Stomach smooth muscle (tissue), 2 donors: Measurements from ENCODE around the gene KCNA1.

Source experiments
- H3K27ac ChIP-seq: one replicate; pipeline ENCODE4 v1.7.0; 2013; ENCODE audit warnings: mild to moderate bottlenecking, low read length, inconsistent platforms
- H3K27me3 ChIP-seq, 2 donors: one replicate each; pipeline ENCODE4 v1.7.0; 2013; ENCODE audit warnings: low read length in 2 of 2; ENCODE audit not compliant: insufficient read depth in 2 of 2, control insufficient read depth in 1 of 2
- H3K36me3 ChIP-seq, 2 donors: one replicate each; pipeline ENCODE4 v1.7.0; 2013; ENCODE audit warnings: low read length in 2 of 2; ENCODE audit not compliant: control insufficient read depth in 2 of 2, insufficient read depth in 2 of 2
- H3K4me1 ChIP-seq: one replicate; pipeline ENCODE4 v1.7.0; 2013; ENCODE audit warnings: low read length; ENCODE audit not compliant: control insufficient read depth, insufficient read depth
- H3K4me3 ChIP-seq, 2 donors: one replicate each; pipeline ENCODE4 v1.7.0; 2013; ENCODE audit warnings: low read length in 2 of 2
- H3K9ac ChIP-seq, 2 donors: one replicate each; pipeline ENCODE4 v1.7.0; 2013; ENCODE audit warnings: low read length in 2 of 2, mild to moderate bottlenecking in 1 of 2
- H3K9me3 ChIP-seq, 2 donors: one replicate each; pipeline ENCODE4 v1.7.0; 2013; ENCODE audit warnings: low read length in 2 of 2; ENCODE audit not compliant: control insufficient read depth in 2 of 2
- donor health status: healthy.
- donor health status: Pancreatic carcinoma.

Gene KCNA1

DNA sequence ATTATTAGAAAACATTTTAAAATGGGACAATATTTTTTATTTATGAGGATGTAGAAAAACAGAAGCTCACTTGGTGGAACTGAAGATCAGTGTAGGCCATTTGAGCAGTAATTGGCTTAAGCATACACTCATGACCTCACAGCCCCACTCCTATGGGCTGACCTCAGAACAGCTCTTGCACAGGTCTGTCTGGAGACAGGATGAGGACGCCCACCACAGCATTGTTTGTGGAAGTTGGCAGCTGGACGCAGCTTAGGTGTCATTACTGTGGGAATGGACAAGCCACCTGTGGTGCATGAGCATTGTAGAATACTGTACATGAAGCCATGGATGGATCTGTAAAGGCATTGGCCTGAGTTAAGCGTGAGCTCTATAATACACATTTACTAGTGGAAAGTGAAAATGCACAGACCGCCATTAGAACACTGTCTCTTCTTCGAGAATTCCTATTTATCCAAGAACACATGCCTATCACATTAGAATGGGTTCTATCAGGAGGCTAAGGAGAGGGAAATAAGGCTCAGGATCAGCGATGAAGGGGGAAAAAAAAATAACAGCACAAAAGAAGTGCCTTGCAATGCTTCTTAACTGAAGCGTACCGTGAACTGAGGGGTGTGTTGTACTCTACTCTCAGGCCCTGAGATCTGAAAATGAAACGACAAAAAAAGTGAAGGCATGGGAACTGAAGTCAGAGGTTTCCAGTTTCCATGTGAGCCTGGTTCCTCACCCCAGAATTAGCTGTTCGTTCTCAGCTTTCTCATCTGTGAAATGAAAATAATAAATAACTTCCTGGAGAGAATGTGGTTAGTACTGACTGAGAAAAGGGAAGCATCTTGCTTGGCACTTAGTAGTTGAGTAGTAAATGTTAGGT is 33.6 kb downstream of the KCNA1 start:
- Histone ChIP-seq H3K27ac (no peak overlapping the region), H3K36me3 (no peaks in the 10 kb centered on the region), H3K4me3 (no peak overlapping the region), H3K9me3 (no peaks in the 10 kb centered on the region), H3K9ac (no peak overlapping the region), H3K4me1 (no peaks in the 10 kb centered on the region), H3K27me3 (no peaks in the 10 kb centered on the region)

DNA sequence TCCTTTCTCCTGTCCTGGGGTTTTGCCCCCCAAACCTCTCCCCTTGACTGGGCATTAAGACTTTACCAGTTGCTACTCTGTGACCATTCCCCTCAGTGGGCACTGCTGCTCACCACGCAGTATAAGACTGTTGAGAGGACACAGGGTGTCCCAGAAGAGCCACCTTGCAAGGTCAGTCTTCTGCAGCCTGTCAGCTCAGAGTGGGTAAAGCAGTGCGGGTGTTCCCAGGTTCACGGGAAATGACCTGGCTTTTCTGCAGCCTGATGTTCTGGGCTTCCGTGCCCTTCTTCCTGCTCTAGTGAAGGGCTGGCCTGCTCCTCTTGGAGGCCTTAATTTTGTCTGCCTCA is 34.2 kb downstream of the KCNA1 start:
- Histone ChIP-seq H3K27me3 (no peaks in the 10 kb centered on the region), H3K36me3 (no peaks in the 10 kb centered on the region), H3K27ac (no peak overlapping the region), H3K9me3 (no peaks in the 10 kb centered on the region), H3K9ac (no peak overlapping the region), H3K4me3 (no peak overlapping the region), H3K4me1 (no peaks in the 10 kb centered on the region)

DNA sequence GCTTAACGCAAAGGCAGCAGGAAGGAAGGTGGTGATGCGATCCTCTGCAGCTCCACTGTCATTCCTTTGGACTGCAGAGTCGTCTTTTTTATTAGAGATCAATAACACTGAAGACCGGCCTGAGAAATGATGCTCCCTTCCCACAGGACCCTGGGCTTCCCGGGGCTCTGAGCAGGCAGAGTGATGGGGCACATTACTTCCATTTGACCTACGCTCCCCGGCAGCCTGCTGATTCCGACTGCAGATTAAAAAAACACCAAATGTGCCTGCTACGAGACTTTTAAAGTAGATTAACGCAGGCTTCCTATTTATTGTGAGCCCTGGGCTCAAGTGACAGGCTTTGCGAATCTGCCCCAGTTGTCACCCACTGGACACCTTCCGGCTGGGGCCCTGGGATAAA is 37.5 kb downstream of the KCNA1 start:
- H3K9ac ChIP-seq = no peak overlapping the region
- H3K27me3 ChIP-seq = no peaks in the 10 kb centered on the region
- peaks cover 3% of the 10 kb centered on the region for H3K4me1 ChIP-seq
- H3K4me3 ChIP-seq = no peak overlapping the region
- H3K27ac ChIP-seq = no peak overlapping the region
- no peaks in the 10 kb centered on the region for H3K36me3 ChIP-seq
- H3K9me3 ChIP-seq = no peaks in the 10 kb centered on the region

DNA sequence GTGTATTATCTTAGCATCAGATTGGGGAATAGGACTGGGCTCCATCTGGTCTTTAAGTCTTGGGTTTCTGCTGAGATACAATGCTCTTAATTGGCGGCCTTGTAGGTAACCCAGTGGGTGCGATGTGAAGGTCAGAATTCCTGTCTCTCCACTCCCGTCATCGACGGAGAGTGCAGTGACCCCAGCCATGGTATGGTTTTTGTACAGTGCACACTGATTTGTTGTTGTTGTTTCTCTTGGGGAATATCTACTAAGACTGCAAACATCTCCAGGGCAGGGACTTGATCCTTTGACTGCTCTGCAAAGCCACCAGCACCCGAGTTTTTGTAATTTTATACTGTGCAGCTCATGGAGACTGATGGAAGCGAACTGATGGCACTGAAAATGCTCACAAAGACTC is 41.4 kb downstream of the KCNA1 start:
- Histone ChIP-seq H3K4me3 (no peak overlapping the region), H3K4me1 (peaks cover 8% of the 10 kb centered on the region), H3K9ac (no peak overlapping the region), H3K36me3 (no peaks in the 10 kb centered on the region), H3K27ac (no peak overlapping the region), H3K9me3 (no peaks in the 10 kb centered on the region), H3K27me3 (peaks cover 0 to 2% of the 10 kb centered on the region in 2 donors)

DNA sequence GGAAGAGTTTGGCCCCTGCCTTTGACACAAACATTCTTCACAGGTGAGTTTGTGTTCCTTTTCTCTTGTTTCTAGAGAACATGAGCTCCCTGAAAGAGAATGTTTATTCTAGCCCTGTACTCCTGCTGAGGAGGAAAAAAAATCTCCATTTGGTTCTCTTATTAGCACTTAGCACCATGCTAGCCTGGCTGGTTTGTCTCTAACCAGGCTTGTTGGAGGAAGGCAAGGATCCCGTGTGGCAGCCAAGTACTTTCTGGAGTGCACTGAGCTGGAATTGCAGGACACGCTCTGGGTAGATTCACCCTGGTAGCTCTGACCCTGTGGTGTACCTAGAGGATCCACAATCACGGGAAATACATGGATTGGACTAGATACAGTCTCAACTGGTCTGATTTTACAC is 41.9 kb downstream of the KCNA1 start:
- peaks cover 0 to 2% of the 10 kb centered on the region in 2 donors for H3K27me3 ChIP-seq
- no peak overlapping the region for H3K4me3 ChIP-seq
- no peaks in the 10 kb centered on the region for H3K36me3 ChIP-seq
- H3K9ac ChIP-seq = no peak overlapping the region
- no peaks in the 10 kb centered on the region for H3K9me3 ChIP-seq
- H3K27ac ChIP-seq = no peak overlapping the region
- peaks cover 9% of the 10 kb centered on the region for H3K4me1 ChIP-seq

DNA sequence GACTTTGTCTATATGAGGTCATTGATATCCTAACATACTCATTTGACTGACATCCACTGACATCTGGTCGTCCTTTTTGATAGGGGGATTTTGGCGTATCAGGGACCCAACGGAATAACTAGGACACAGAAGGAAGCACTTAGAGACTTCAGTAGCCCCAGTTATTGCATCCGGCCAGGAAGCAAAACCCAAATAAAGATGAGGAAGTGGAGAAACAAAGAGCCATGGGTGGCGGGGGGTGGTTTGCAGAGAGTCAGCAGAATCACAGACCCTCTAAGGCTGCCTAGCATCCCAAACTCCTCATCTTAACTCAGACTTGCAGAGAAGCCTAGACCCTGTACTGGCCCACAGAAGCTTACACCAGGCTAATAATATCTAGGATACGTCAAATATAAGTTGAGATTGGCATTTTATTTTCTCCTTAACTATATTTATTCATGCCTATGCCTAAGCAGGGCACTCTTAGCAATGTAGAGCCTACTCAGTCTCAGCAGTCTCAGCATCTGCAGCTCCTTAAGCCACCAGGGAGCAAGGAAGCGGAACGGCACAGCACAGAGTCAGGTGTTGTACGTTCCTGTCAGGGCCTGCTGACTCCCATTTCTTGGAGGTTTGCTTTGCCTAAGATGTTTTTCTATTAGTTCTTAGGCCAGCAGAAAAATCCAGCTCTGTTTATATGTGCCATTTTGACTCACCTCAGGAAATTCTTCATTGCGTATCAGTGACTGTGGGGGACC is 45.1 kb downstream of the KCNA1 start:
- H3K4me3 ChIP-seq = no peak overlapping the region

DNA sequence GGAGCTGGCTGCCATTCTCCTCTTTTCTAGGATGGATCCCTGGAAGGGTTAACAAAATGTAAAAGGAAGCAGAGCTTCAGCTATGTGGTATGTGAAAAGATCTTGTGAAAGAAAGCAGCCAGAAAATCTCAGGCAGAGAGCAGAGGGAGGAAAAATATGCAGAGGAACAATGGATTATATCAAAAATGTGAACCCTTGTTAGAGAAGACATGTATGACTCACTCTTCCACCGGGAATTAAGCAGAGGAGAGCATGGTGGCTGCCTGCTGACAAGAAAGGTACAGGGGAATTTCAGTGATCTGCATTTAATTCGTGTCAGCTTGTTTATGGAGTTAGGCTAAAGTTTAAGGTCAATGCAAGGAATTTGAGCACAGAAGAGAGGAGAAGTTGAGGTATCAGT is 46.3 kb downstream of the KCNA1 start:
- no peak overlapping the region for H3K4me3 ChIP-seq
- H3K27me3 ChIP-seq = peaks cover 0 to 2% of the 10 kb centered on the region in 2 donors
- peaks cover 32% of the 10 kb centered on the region for H3K4me1 ChIP-seq

More for the DNA sequence above, 45.1 kb downstream of the KCNA1 start:
- Histone ChIP-seq H3K36me3 (no peaks in the 10 kb centered on the region), H3K27ac (no peak overlapping the region), H3K9me3 (no peaks in the 10 kb centered on the region), H3K9ac (no peak overlapping the region), H3K4me1 (peaks cover 20% of the 10 kb centered on the region), H3K27me3 (peaks cover 0 to 2% of the 10 kb centered on the region in 2 donors)

DNA sequence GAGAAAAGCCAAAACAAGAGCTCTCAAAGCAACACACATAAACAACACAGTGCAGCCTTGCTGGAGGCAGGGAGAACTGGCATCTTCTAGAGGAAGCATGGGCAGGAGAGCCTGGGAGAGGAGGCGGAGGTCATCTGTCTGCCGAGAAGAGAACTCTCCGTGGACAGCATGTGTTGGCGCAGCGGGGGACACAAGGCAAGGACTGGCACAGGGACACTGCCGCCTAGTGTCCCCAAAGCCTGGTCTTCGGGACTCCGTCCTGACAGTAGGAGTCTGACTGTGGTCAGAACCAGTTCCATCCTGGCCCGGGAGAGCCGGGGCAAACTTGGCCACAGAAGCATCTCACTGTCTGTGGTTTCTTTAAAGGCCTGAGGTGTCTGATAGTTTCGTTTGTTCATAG is 47.3 kb downstream of the KCNA1 start:
- Histone ChIP-seq H3K4me3 (no peak overlapping the region), H3K4me1 (peaks cover 30% of the 10 kb centered on the region), H3K9me3 (no peaks in the 10 kb centered on the region), H3K36me3 (no peaks in the 10 kb centered on the region), H3K9ac (no peak overlapping the region), H3K27ac (no peak overlapping the region), H3K27me3 (peaks cover 0 to 2% of the 10 kb centered on the region in 2 donors)

More for the DNA sequence above, 46.3 kb downstream of the KCNA1 start:
- H3K9ac ChIP-seq = no peak overlapping the region
- H3K9me3 ChIP-seq = no peaks in the 10 kb centered on the region
- no peaks in the 10 kb centered on the region for H3K36me3 ChIP-seq
- no peak overlapping the region for H3K27ac ChIP-seq

DNA sequence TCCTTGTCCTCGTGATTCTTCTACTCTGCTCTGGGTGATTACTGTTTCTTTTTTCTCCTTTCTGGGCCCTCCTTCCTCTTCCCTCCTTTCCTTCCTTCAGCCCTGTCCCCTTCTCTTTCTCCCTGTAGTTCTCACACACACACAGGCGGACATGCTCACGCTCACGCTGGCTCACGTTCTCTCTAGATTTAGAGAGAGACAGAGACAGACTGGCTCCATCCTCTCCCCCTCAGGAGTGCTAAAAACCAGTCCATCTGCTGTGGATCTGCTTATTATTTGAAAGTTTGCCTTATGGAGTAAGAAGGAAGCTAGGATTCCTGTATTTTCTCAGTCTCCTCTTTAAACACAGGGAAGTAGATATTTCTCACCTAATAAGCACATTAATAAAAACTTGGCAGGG is 48.1 kb downstream of the KCNA1 start:
- H3K9me3 ChIP-seq = no peaks in the 10 kb centered on the region
- H3K4me3 ChIP-seq = no peak overlapping the region
- H3K27ac ChIP-seq = no peak overlapping the region
- peaks cover 0 to 2% of the 10 kb centered on the region in 2 donors for H3K27me3 ChIP-seq
- H3K36me3 ChIP-seq = no peaks in the 10 kb centered on the region
- no peak overlapping the region for H3K9ac ChIP-seq
- peaks cover 30% of the 10 kb centered on the region for H3K4me1 ChIP-seq

DNA sequence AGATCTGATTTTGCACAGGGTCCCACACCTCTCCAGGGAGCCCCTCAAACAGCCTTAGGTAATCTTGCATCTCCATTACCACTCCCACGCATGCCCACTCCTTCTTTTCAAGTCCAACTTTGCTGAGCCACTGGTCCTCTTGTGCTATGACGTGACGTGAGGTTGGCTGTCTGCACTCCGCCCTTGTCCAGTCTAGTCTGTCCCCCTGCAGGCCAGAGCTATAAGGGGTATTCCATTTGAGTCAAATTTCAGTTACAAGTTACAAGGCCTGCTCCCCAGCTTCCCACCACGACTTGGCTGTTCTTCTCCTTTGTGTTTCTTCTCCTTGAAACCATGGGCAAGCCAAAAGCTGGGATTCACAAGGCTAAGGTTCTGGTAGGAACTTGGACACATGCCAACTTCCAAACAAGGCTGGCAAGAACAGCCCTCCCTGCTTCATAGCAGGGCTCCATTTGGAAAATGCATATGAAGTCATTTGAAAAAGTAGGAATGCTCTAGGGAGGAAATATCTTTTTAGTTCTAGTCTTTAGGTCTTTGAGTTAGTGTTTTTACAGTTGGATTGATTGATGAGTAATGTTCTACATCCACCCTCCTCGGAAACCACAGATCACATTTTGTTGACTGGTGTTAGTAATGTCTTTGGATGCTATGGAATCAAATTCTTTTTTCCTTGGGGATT is 49.1 kb downstream of the KCNA1 start:
- Histone ChIP-seq H3K9me3 (no peaks in the 10 kb centered on the region), H3K27ac (peak overlapping the region; percentile 77), H3K4me3 (no peak overlapping the region), H3K9ac (no peak overlapping the region), H3K36me3 (no peaks in the 10 kb centered on the region), H3K4me1 (peaks cover 30% of the 10 kb centered on the region), H3K27me3 (no peaks in the 10 kb centered on the region)
